Neural progenitor cell (in vitro differentiated cells): ENCODE measurements around the gene CRNN.

Experiments
- EZH2 ChIP-seq: fragments of 200-600 bp; sonication (generic); IDR thresholded peaks from 2 replicates; pipeline ENCODE4 v1.6.1; 2017; ENCODE audit warnings: antibody characterized with exemption, mild to moderate bottlenecking, moderate library complexity
- EZH2phosphoT487 ChIP-seq: fragments of 200-600 bp; sonication (generic); IDR thresholded peaks from 2 replicates; pipeline ENCODE4 v1.6.1; 2017; ENCODE audit warnings: antibody characterized with exemption
- TF ChIP-seq, protein P1 (sequence below): fragments of 200-600 bp; sonication (generic); IDR thresholded peaks from 2 replicates; pipeline ENCODE4 v1.5.1; 2017; ENCODE audit warnings: antibody characterized with exemption, mild to moderate bottlenecking

DNA sequence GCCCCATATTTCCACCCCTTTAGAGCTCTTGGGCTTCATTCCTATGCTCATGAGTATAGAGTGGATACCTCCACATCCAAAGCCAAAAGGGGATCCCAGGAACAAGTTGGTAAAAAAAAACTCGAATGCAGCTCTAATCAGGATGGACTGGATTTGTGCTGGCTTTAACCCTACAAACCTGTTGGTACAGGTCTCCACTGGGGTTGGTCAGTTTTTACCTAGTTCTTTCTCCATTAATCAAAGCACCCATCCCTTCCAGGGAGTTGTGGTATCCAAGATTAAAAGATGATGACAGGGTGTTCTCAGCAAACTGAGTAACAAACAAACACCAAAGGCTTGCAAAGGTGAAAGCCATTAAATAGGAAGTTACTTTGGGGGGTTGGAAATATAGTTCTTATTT is 5.9 kb upstream of the CRNN start:
- TF ChIP-seq, protein P1, sequence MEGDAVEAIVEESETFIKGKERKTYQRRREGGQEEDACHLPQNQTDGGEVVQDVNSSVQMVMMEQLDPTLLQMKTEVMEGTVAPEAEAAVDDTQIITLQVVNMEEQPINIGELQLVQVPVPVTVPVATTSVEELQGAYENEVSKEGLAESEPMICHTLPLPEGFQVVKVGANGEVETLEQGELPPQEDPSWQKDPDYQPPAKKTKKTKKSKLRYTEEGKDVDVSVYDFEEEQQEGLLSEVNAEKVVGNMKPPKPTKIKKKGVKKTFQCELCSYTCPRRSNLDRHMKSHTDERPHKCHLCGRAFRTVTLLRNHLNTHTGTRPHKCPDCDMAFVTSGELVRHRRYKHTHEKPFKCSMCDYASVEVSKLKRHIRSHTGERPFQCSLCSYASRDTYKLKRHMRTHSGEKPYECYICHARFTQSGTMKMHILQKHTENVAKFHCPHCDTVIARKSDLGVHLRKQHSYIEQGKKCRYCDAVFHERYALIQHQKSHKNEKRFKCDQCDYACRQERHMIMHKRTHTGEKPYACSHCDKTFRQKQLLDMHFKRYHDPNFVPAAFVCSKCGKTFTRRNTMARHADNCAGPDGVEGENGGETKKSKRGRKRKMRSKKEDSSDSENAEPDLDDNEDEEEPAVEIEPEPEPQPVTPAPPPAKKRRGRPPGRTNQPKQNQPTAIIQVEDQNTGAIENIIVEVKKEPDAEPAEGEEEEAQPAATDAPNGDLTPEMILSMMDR = no peak
- no peak for TF ChIP-seq EZH2
- TF ChIP-seq EZH2phosphoT487 = no peak
